Cardiac muscle cell (in vitro differentiated cells and primary cell): ENCODE measurements around the gene ORMDL2. TPM values are rescaled to one million over a fixed set of nuclear protein-coding genes. Genes with fewer than 3 reads are reported as not detected.

Experiments
- DNase-seq, 2 donors: peaks; one replicate each; pipeline versions ENCODE4 v3.0.0 to v3.0.0-alpha.2; 2010 to 2017; ENCODE audit warnings: low read depth in 1 of 2, low spot score in 1 of 2
- H3K27ac ChIP-seq: fragments of 200-600 bp; sonication (generic); 2 replicates; pipeline ENCODE4 v1.5.1; 2016
- H3K27me3 ChIP-seq: fragments of 200-600 bp; sonication (generic); 2 replicates; pipeline ENCODE4 v1.6.0; 2016; ENCODE audit warnings: control low read depth
- H3K36me3 ChIP-seq: fragments of 200-600 bp; sonication (generic); 2 replicates; pipeline ENCODE4 v1.5.1; 2016; ENCODE audit warnings: control low read depth
- H3K4me1 ChIP-seq: fragments of 200-600 bp; sonication (generic); 2 replicates; pipeline ENCODE4 v1.8.1; 2017; ENCODE audit warnings: low read depth, mild to moderate bottlenecking, mixed run types
- H3K4me3 ChIP-seq: fragments of 200-600 bp; sonication (generic); 2 replicates; pipeline ENCODE4 v1.5.1; 2016; ENCODE audit warnings: mild to moderate bottlenecking
- H3K9me3 ChIP-seq: fragments of 200-600 bp; sonication (generic); 2 replicates; pipeline ENCODE4 v1.5.1; 2017; ENCODE audit warnings: low read depth, mild to moderate bottlenecking, control low read depth
- CTCF ChIP-seq: IDR thresholded peaks from 2 replicates; pipeline ENCODE4 v1.5.1; 2012; ENCODE audit warnings: low read depth, mild to moderate bottlenecking, low read length
- polyA plus RNA-seq: library from polyadenylated mRNA; unstranded; fragments of >200 nt; fragmentation: Nextera tagmentation; extraction: Ambion mirVana; gene quantifications from 2 replicates; pipeline ENCODE4 v1.2.1, GENCODE V29; 2016
- total RNA-seq: library from RNA; depleted of rRNA; stranded (reverse); fragments of >200 nt; gene quantifications from 2 replicates; pipeline ENCODE4 v1.2.3, GENCODE V29; 2016

ORMDL2 gene
- total and polyA plus RNA-seq, 2 experiments from 2014 or later, result 9.0 to 58.9 TPM

GRCh38 chr12:55818886-55819285 is 1.0 kb downstream of the ORMDL2 start:
- Histone ChIP-seq H3K4me3 (peak overlapping the region; percentile 92), H3K27ac (no peak overlapping the region), H3K4me1 (peaks cover 18% of the 10 kb centered on the region), H3K36me3 (peaks cover 42% of the 10 kb centered on the region), H3K27me3 (no peaks in the 10 kb centered on the region), H3K9me3 (no peaks in the 10 kb centered on the region)
- TF ChIP-seq CTCF, result no peak
- no peak for DNase-seq

GRCh38 chr12:55820679-55821078 is 2.8 kb downstream of the ORMDL2 start:
- peak; percentile 31 for TF ChIP-seq CTCF

GRCh38 chr12:55822228-55822627 is 4.4 kb downstream of the ORMDL2 start:
- Histone ChIP-seq H3K4me1 (no peaks in the 10 kb centered on the region), H3K4me3 (no peak overlapping the region), H3K27ac (peak overlapping the region; percentile 6), H3K27me3 (no peaks in the 10 kb centered on the region), H3K9me3 (no peaks in the 10 kb centered on the region), H3K36me3 (peaks cover 39% of the 10 kb centered on the region)
- DNase-seq, result peak in 1 of 2 donors; percentile 42
- peak; percentile 27 for TF ChIP-seq CTCF

More at GRCh38 chr12:55820679-55821078, 2.8 kb downstream of the ORMDL2 start:
- Histone ChIP-seq H3K4me1 (peaks cover 10% of the 10 kb centered on the region), H3K27me3 (no peaks in the 10 kb centered on the region), H3K36me3 (peaks cover 39% of the 10 kb centered on the region), H3K27ac (no peak overlapping the region), H3K4me3 (no peak overlapping the region), H3K9me3 (no peaks in the 10 kb centered on the region)
- DNase-seq, result peak in 1 of 2 donors; percentile 26

GRCh38 chr12:55823419-55823818 is 5.6 kb downstream of the ORMDL2 start:
- no peak for DNase-seq
- Histone ChIP-seq H3K27me3 (no peaks in the 10 kb centered on the region), H3K9me3 (no peaks in the 10 kb centered on the region), H3K4me3 (no peak overlapping the region), H3K27ac (peak overlapping the region; percentile 9), H3K4me1 (no peaks in the 10 kb centered on the region), H3K36me3 (peaks cover 39% of the 10 kb centered on the region)
- no peak for TF ChIP-seq CTCF

- no peak overlapping the region for H3K4me3 ChIP-seq
- no peak for TF ChIP-seq CTCF
- no peak overlapping the region for H3K27ac ChIP-seq
- H3K9me3 ChIP-seq, result no peaks in the 10 kb centered on the region
- no peaks in the 10 kb centered on the region for H3K4me1 ChIP-seq
- DNase-seq, result no peak
- no peaks in the 10 kb centered on the region for H3K27me3 ChIP-seq
- peaks cover 33% of the 10 kb centered on the region for H3K36me3 ChIP-seq
These were observed 6.9 kb downstream of the ORMDL2 start for GRCh38 chr12:55824726-55825125.

- H3K4me3 ChIP-seq, result no peak overlapping the region
- no peaks in the 10 kb centered on the region for H3K4me1 ChIP-seq
- no peak overlapping the region for H3K27ac ChIP-seq
- DNase-seq, result no peak
- TF ChIP-seq CTCF, result no peak
- no peaks in the 10 kb centered on the region for H3K9me3 ChIP-seq
- H3K27me3 ChIP-seq, result no peaks in the 10 kb centered on the region
- H3K36me3 ChIP-seq, result peaks cover 5% of the 10 kb centered on the region
These were observed 10.0 kb downstream of the ORMDL2 start for GRCh38 chr12:55827806-55828205.
